Measurements from ENCODE around the gene PKNOX2.

- TF ChIP-seq CTCF (IDR thresholded peaks at IDR 0.05; ENCODE audit: control extremely low read depth in 1 of 3, insufficient read depth in 1 of 3, low read depth in 1 of 3, low read length in 3 of 3): no peak
- TF ChIP-seq EP300 (IDR thresholded peaks at IDR 0.05; ENCODE audit: borderline replicate concordance in 1 of 2, low read depth in 2 of 2, low read length in 2 of 2): no peak
Measured at GRCh38 chr11:125221461-125221860, 56.9 kb downstream of the PKNOX2 start.

All from H1 (cell line).